Lower leg skin (tissue), 4 donors: Measurements from ENCODE around the gene SPRED3. TPM values are rescaled to one million over a fixed set of nuclear protein-coding genes. Genes with fewer than 3 reads are reported as not detected.
A peak's percentile ranks its signal among the peaks of the same experiment; 100 is the strongest.

Experiments
- DNase-seq, 2 donors: peaks; one replicate each; pipeline ENCODE4 v3.0.0-alpha.2; 2019; ENCODE audit warnings: low spot score in 2 of 2
- H3K4me3 ChIP-seq: fragments of 200-600 bp; sonication (generic); 2 replicates; pipeline ENCODE4 v1.5.1; 2017; ENCODE audit warnings: mild to moderate bottlenecking, low read depth; ENCODE audit not compliant: poor library complexity, severe bottlenecking
- CTCF ChIP-seq, 3 donors: fragments of 450-650 bp; IDR thresholded peaks; one replicate each; pipeline ENCODE4 v1.5.1; 2016; ENCODE audit warnings: antibody characterized with exemption in 3 of 3, mild to moderate bottlenecking in 3 of 3, moderate library complexity in 2 of 3
- POLR2A ChIP-seq, 2 donors: fragments of 450-650 bp; IDR thresholded peaks; one replicate each; pipeline ENCODE4 v1.6.1; 2016 to 2017; ENCODE audit warnings: antibody characterized with exemption in 2 of 2, mild to moderate bottlenecking in 1 of 2, moderate library complexity in 1 of 2
- WGBS, 2 donors: methylation state at CpG; one replicate each; pipeline ENCODE4 v1.1.5; 2018; 5-methylcytosine and 5-hydroxymethylcytosine counted together
- intact Hi-C: fragments of 100-400 bp; cut with DNase I; formaldehyde crosslinking; loops from one replicate; pipeline ENCODE4 v1.15.0; 2023; ENCODE audit warnings: low total_unique reads
- total RNA-seq, 4 donors: library from RNA; depleted of rRNA; stranded (reverse); fragments of >200 nt; gene quantifications; one replicate each; pipeline ENCODE4 v1.1.0, GENCODE V29; 2016

SPRED3 gene
- total RNA-seq, 4 donors from 2014 or later = 0.34 to 1.9 (median 1.1) TPM

DNA sequence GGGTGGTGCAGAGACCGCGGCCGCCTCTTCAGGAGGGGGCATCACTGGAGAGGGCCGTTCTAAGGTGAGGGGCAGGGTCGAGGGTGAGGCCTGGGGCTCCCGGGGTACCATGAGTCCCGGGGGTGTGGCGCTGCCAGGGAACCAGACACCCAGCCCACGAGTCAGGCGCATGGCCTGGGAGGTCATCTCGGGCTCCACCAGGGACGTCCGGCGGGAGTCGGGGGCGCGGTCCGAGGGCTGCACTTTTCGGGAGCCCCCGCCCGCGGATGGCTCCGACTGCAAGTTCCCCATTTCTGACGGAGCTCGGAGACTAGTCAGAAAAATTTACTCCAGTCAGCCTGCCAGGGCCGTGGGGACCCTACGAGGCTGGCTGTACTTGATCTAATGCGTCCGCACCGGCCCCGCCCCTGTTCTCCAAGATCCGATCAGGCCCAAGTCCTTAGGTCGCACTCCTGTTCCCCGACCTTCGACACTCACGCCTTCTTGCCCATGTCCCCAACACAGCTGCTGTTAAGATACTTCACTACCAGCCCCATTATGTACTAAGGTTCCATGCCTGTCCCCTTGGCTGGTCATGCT is 1.4 kb upstream of the SPRED3 start:
- DNase-seq = peak in 1 of 2 donors; percentile 89
- 3 to 4% methylated on average over 20 to 25 of the region's 36 CpGs for WGBS, 2 donors
- no peak for TF ChIP-seq POLR2A (IDR thresholded peaks at IDR 0.05)
- no peak for TF ChIP-seq CTCF (IDR thresholded peaks at IDR 0.05)
- intact Hi-C loops = no loop called here
- H3K4me3 ChIP-seq = no peak overlapping the region

GRCh38 chr19:38387550-38388348 is 748 bp upstream of the SPRED3 start, which contains the start of gene GGN:
Gene GGN, minus strand, starts transcription at chr19:38388034. Its CDS starts 773 bp downstream, at chr19:38387261.
- peak within 1 kb of the TSS; percentile 21 for H3K4me3 ChIP-seq
- TF ChIP-seq CTCF (IDR thresholded peaks at IDR 0.05) (no peak), POLR2A (IDR thresholded peaks at IDR 0.05) (no peak)
- 2 to 3% methylated on average over 46 to 51 of the region's 51 CpGs for WGBS, 2 donors
- intact Hi-C loops = no loop called here
- peak; percentile 86 to 97 for DNase-seq

DNA sequence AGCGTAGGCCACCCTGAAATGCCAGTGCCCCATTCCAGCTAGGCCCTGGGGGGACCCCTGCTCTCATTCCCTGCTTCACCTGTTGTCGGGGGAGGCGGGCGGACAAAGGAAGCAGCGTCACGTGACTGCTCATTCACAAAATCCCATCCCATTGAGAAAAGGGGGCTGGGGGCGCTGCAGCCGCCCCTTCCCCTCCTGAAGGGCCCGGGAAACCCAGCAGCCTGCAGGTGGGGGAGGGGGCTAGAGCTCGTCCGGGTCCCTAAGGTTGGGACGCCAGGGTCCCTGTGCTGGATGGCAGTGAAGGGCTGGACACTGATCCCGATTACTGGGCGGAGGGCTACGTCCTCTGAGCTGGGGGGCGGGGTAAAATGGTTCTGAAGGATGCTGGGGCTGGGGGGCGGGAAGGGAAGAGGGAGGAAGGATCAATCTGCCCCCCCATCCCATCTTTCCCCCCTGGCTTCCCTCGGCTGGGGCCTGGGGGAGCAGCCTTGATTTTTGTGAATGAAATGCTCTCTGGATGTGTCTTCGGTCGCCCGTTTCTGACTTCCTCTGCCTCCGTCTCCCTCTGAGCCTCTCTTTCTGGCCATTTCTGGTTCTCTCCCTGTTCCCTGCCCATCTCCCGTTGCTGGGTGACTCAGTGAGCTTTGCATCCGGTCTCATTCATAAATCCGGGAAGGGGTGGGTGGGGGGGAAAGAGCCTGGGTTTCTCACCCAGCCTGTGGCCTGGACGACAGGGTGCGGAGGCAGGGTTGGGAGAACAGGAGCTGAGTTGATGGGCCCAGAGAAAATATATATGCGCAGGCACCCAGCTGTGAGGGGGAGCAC is 816 bp downstream of the SPRED3 start:
- H3K4me3 ChIP-seq = no peak overlapping the region
- no peak for DNase-seq
- intact Hi-C loops = no loop called here
- WGBS, 2 donors = 8 to 14% methylated on average over 25 to 27 of the region's 28 CpGs
- TF ChIP-seq CTCF (IDR thresholded peaks at IDR 0.05) = no peak

DNA sequence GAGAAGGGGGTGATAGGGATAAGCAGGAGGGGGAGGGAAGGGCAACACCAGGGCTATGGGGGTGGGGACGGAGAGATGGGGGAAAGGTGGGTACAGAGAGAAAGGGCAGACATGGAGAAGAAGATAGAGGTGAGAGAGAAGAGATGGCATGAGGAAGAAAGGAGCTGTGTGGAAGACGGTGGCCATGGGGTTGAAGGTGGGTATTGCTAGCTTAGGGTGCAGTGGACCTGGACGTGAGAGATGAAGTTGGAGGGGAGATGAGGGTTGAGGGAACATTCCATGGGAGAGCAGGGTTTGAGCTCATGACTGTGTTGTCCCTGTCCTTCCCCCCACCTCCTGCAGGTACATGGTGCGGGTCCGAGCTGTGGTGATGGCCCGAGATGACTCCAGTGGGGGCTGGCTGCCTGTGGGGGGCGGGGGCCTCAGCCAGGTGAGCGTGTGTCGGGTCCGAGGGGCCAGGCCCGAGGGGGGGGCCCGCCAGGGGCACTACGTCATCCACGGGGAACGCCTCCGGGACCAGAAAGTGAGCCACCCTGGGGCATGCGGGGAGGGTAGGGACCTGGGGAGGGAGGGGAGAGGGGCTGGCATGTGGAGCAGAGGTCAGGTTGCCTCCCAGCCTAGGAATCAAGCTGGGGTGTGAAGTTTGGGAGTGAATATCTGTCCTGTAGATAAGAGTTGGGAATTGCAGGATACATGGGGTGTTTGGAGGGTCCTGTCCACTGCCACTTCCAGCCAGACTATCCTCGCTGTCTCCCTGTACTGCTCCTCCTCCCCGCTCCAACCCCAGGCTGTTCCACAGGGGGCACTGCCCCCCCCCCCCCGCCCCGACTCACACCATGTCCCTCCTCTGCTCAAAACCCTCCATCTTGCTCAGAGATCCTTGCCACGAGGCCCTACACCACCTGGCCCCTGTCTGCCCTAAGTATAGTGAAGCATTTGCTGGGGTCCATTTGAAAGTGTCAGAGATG is 1.7 kb downstream of the SPRED3 start:
- DNase-seq = no peak
- intact Hi-C loops = no loop called here
- WGBS, 2 donors = 56 to 58% methylated on average over 18 to 20 of the region's 22 CpGs
- TF ChIP-seq CTCF (IDR thresholded peaks at IDR 0.05) (no peak), POLR2A (IDR thresholded peaks at IDR 0.05) (no peak)
- no peak overlapping the region for H3K4me3 ChIP-seq

- intact Hi-C loops = no loop called here
- WGBS, 2 donors = 64 to 65% methylated on average over 8 of the region's 8 CpGs
- TF ChIP-seq CTCF (IDR thresholded peaks at IDR 0.05) (no peak), POLR2A (IDR thresholded peaks at IDR 0.05) (no peak)
- no peak for DNase-seq
- no peak overlapping the region for H3K4me3 ChIP-seq
Observed at GRCh38 chr19:38391911-38392464, 3.5 kb downstream of the SPRED3 start.
